ENCODE results near the gene STX18.

GRCh38 chr4:4439782-4440181 is 102.1 kb downstream of the STX18 start:
- no peak for TF ChIP-seq REST (IDR thresholded peaks at IDR 0.05; ENCODE audit: unreplicated experiment)
- TF ChIP-seq CTCF (conservative IDR thresholded peaks at IDR 0.05; ENCODE audit: low read depth in 2 of 2): no peak
- no peak for TF ChIP-seq STAT1 (IDR thresholded peaks at IDR 0.05; ENCODE audit: unreplicated experiment)
- TF ChIP-seq POLR2AphosphoS5 (IDR thresholded peaks at IDR 0.05; ENCODE audit: low read depth): no peak
- TF ChIP-seq ZNF331 (CRISPR knock-in tag; IDR thresholded peaks at IDR 0.05; ENCODE audit: low read depth): no peak
- no peak for TF ChIP-seq EZH2 (IDR thresholded peaks at IDR 0.05; ENCODE audit: low read depth, unreplicated experiment)
